H9 (cell line): ENCODE measurements around the gene MECR. TPM values are rescaled to one million over a fixed set of nuclear protein-coding genes. Genes with fewer than 3 reads are reported as not detected.
A peak's percentile ranks its signal among the peaks of the same experiment; 100 is the strongest.

Source experiments
- DNase-seq: peaks from one replicate; pipeline ENCODE4 v3.0.0-alpha.2; 2017
- H2AFZ ChIP-seq: one replicate; pipeline ENCODE4 v1.6.1; 2013; ENCODE audit warnings: mild to moderate bottlenecking, low read length, control low read depth, moderate library complexity
- H2AK5ac ChIP-seq: 2 replicates; pipeline ENCODE4 v1.6.1; 2013; ENCODE audit warnings: low read length, control low read depth, mixed read lengths; ENCODE audit not compliant: insufficient read length
- H2BK120ac ChIP-seq: one replicate; pipeline ENCODE4 v1.6.1; 2013; ENCODE audit warnings: low read depth, mild to moderate bottlenecking, low read length, control low read depth, inconsistent platforms; ENCODE audit not compliant: poor library complexity, severe bottlenecking
- H2BK12ac ChIP-seq: 2 replicates; pipeline ENCODE4 v1.6.1; 2013; ENCODE audit warnings: low read length, control low read depth, mixed read lengths, low read depth; ENCODE audit not compliant: insufficient read length
- H2BK15ac ChIP-seq: 2 replicates; pipeline ENCODE4 v1.6.1; 2013; ENCODE audit warnings: low read depth, low read length, control low read depth
- H2BK20ac ChIP-seq: one replicate; pipeline ENCODE4 v1.6.1; 2013; ENCODE audit warnings: low read depth, mild to moderate bottlenecking, low read length, control low read depth, inconsistent platforms; ENCODE audit not compliant: poor library complexity, severe bottlenecking
- H2BK5ac ChIP-seq: 2 replicates; pipeline ENCODE4 v1.6.1; 2013; ENCODE audit warnings: low read length, control low read depth, mixed read lengths; ENCODE audit not compliant: insufficient read length
- H3K14ac ChIP-seq: 2 replicates; pipeline ENCODE4 v1.6.1; 2013; ENCODE audit warnings: low read length, control low read depth; ENCODE audit not compliant: insufficient read depth
- H3K18ac ChIP-seq: 2 replicates; pipeline ENCODE4 v1.6.1; 2013; ENCODE audit warnings: low read depth, mild to moderate bottlenecking, mixed read lengths, low read length, control low read depth; ENCODE audit not compliant: insufficient read length
- H3K23ac ChIP-seq: 2 replicates; pipeline ENCODE4 v1.6.1; 2013; ENCODE audit warnings: low read length, control low read depth, mixed read lengths, low read depth; ENCODE audit not compliant: insufficient read length
- H3K23me2 ChIP-seq: 2 replicates; pipeline ENCODE4 v1.6.1; 2013; ENCODE audit warnings: low read depth, mild to moderate bottlenecking, mixed read lengths, low read length, control low read depth; ENCODE audit not compliant: insufficient read length, poor library complexity, severe bottlenecking
- H3K27ac ChIP-seq: 2 replicates; pipeline ENCODE4 v1.5.1; 2013; ENCODE audit warnings: low read length, control low read depth, mixed read lengths, low read depth; ENCODE audit not compliant: insufficient read length
- H3K27me3 ChIP-seq: 2 replicates; pipeline ENCODE4 v1.6.1; 2013; ENCODE audit warnings: low read length, control low read depth, inconsistent platforms; ENCODE audit not compliant: insufficient read depth
- H3K4ac ChIP-seq: 2 replicates; pipeline ENCODE4 v1.6.1; 2013; ENCODE audit warnings: low read depth, mild to moderate bottlenecking, control low read depth, inconsistent platforms, low read length, moderate library complexity
- H3K4me1 ChIP-seq: 2 replicates; pipeline ENCODE4 v1.6.1; 2013; ENCODE audit warnings: low read length, control low read depth, inconsistent platforms; ENCODE audit not compliant: insufficient read depth
- H3K4me2 ChIP-seq: 2 replicates; pipeline ENCODE4 v1.6.1; 2013; ENCODE audit warnings: low read length, control low read depth, mixed read lengths; ENCODE audit not compliant: insufficient read length, insufficient read depth
- H3K56ac ChIP-seq: 2 replicates; pipeline ENCODE4 v1.6.1; 2013; ENCODE audit warnings: low read depth, mild to moderate bottlenecking, mixed read lengths, low read length, control low read depth; ENCODE audit not compliant: insufficient read length
- H3K79me1 ChIP-seq: 2 replicates; pipeline ENCODE4 v1.6.1; 2013; ENCODE audit warnings: low read depth, mild to moderate bottlenecking, moderate library complexity, low read length, control low read depth, inconsistent platforms; ENCODE audit not compliant: insufficient read depth, poor library complexity, severe bottlenecking
- H3K79me2 ChIP-seq: 2 replicates; pipeline ENCODE4 v1.6.1; 2013; ENCODE audit warnings: low read length, control low read depth, inconsistent platforms; ENCODE audit not compliant: insufficient read depth
- H3K9ac ChIP-seq: 2 replicates; pipeline ENCODE4 v1.6.1; 2013; ENCODE audit warnings: low read length, control low read depth, mixed read lengths; ENCODE audit not compliant: insufficient read length; ENCODE audit errors: extremely low read depth
- H3K9me3 ChIP-seq: one replicate; pipeline ENCODE4 v1.6.1; 2013; ENCODE audit warnings: low read depth, low read length, inconsistent platforms; ENCODE audit not compliant: control insufficient read depth
- H3T11ph ChIP-seq: one replicate; pipeline ENCODE4 v1.6.1; 2013; ENCODE audit warnings: mild to moderate bottlenecking, low read length, control low read depth, inconsistent platforms
- H4K20me1 ChIP-seq: one replicate; pipeline ENCODE4 v1.6.1; 2013; ENCODE audit not compliant: control insufficient read depth, insufficient read length, insufficient read depth
- H4K5ac ChIP-seq: 2 replicates; pipeline ENCODE4 v1.6.1; 2013; ENCODE audit warnings: low read depth, mild to moderate bottlenecking, mixed read lengths, low read length, control low read depth; ENCODE audit not compliant: insufficient read length
- H4K8ac ChIP-seq: replicated peaks from 2 replicates; pipeline ENCODE4 v1.6.1; 2013; ENCODE audit warnings: low read length, control low read depth, mixed read lengths, low read depth; ENCODE audit not compliant: insufficient read length
- H4K91ac ChIP-seq: 2 replicates; pipeline ENCODE4 v1.6.1; 2013; ENCODE audit warnings: low read depth, mild to moderate bottlenecking, moderate library complexity, mixed read lengths, low read length, control low read depth; ENCODE audit not compliant: insufficient read length
- H3K27ac Mint-ChIP-seq, 3 experiments: 2 replicates in 2 of 3; 3 replicates in 1 of 3; pipeline ENCODE4 v1.8.0; 2020 to 2021; ENCODE audit warnings: mixed read lengths in 3 of 3, mild to moderate bottlenecking in 1 of 3, moderate library complexity in 1 of 3
- H3K27me3 Mint-ChIP-seq: 2 replicates; pipeline ENCODE4 v1.8.0; 2021; ENCODE audit warnings: low read depth, mild to moderate bottlenecking, moderate library complexity, mixed read lengths
- H3K36me3 Mint-ChIP-seq, 3 experiments: 2 replicates in 2 of 3; 3 replicates in 1 of 3; pipeline ENCODE4 v1.8.0; 2020 to 2021; ENCODE audit warnings: low read depth in 3 of 3, mixed read lengths in 3 of 3; ENCODE audit not compliant: insufficient read depth in 1 of 3
- H3K4me1 Mint-ChIP-seq, 2 experiments: 2 replicates each; pipeline ENCODE4 v1.8.0; 2020; ENCODE audit warnings: mixed read lengths in 2 of 2
- H3K4me3 Mint-ChIP-seq, 2 experiments: 2 replicates in 1 of 2; 3 replicates in 1 of 2; pipeline ENCODE4 v1.8.0; 2020 to 2021; ENCODE audit warnings: mild to moderate bottlenecking in 2 of 2, mixed read lengths in 2 of 2, moderate library complexity in 1 of 2
- H3K9me3 Mint-ChIP-seq, 2 experiments: 2 replicates in 1 of 2; 3 replicates in 1 of 2; pipeline ENCODE4 v1.8.0; 2020; ENCODE audit warnings: mild to moderate bottlenecking in 2 of 2, mixed read lengths in 2 of 2, moderate library complexity in 1 of 2
- CTCF ChIP-seq: fragments of 200-600 bp; sonication (generic); conservative IDR thresholded peaks from 3 replicates; pipeline ENCODE4 v1.8.0; 2021; ENCODE audit warnings: antibody characterized with exemption, mild to moderate bottlenecking
- WGBS: extraction: QIAGEN DNeasy Blood & Tissue Kit; methylation state at CpG from one replicate; pipeline ENCODE4 v1.1.7; 2013; ENCODE audit warnings: missing lambda C conversion rate, low lambda C conversion rate, mixed read lengths; ENCODE audit not compliant: insufficient read length; ENCODE audit errors: extremely low coverage; 5-methylcytosine and 5-hydroxymethylcytosine counted together
- total RNA-seq: library from RNA; stranded (reverse); gene quantifications from 2 replicates; pipeline ENCODE4 v1.2.1, GENCODE V29; 2021

MECR gene
- total RNA-seq, 1 experiment from 2014 or later, result 30.9 TPM

- Histone ChIP-seq H2BK15ac (no peak overlapping the region), H3T11ph (no peak overlapping the region), H4K91ac (no peak overlapping the region), H3K23me2 (peaks cover 12% of the 10 kb centered on the region), H3K4me2 (no peak overlapping the region), H2BK5ac (no peak overlapping the region), H3K4me1 (peaks cover 12% of the 10 kb centered on the region; the same call in 1 of the 2 replicates), H2BK120ac (no peak overlapping the region), H4K5ac (no peak overlapping the region), H2AFZ (no peak overlapping the region), H3K9ac (no peak overlapping the region), H3K79me2 (peaks cover 2% of the 10 kb centered on the region; the same call in 1 of the 2 replicates), H4K20me1 (no peaks in the 10 kb centered on the region), H4K8ac (no peak overlapping the region), H3K27ac (no peak overlapping the region), H3K27me3 (peaks cover 7% of the 10 kb centered on the region; the same call in 1 of the 2 replicates), H3K18ac (no peak overlapping the region), H3K14ac (no peak overlapping the region), H3K79me1 (no peaks in the 10 kb centered on the region), H2BK20ac (no peak overlapping the region), H3K9me3 (no peaks in the 10 kb centered on the region), H3K23ac (no peak overlapping the region), H2BK12ac (no peak overlapping the region), H3K56ac (no peak overlapping the region), H3K4ac (no peak overlapping the region), H2AK5ac (no peak overlapping the region)
- no peak for DNase-seq
- H3K27ac Mint-ChIP-seq, result peak overlapping the region in 2 of 3 experiments; percentile 7 to 15; a peak in 5 of 7 replicates
- TF ChIP-seq CTCF, result no peak
- no CpG with 5 or more reads among the region's 11 CpGs for WGBS
- peaks cover 0 to 8% (median 3%) of the 10 kb centered on the region in 3 experiments; a peak in 4 of 7 replicates for H3K36me3 Mint-ChIP-seq
- no peaks in the 10 kb centered on the region; a peak in 2 of 5 replicates for H3K9me3 Mint-ChIP-seq
- peaks cover 22% of the 10 kb centered on the region for H3K27me3 Mint-ChIP-seq
- H3K4me3 Mint-ChIP-seq, result peak overlapping the region in 1 of 2 experiments; percentile 39; a peak in 1 of 5 replicates
- peaks cover 50 to 53% of the 10 kb centered on the region in 2 experiments for H3K4me1 Mint-ChIP-seq
Observed at GRCh38 chr1:29256979-29257804, 26.5 kb upstream of the MECR start.
